ENCODE results near the gene RNASE7.
A peak's percentile ranks its signal among the peaks of the same experiment; 100 is the strongest.

DNA sequence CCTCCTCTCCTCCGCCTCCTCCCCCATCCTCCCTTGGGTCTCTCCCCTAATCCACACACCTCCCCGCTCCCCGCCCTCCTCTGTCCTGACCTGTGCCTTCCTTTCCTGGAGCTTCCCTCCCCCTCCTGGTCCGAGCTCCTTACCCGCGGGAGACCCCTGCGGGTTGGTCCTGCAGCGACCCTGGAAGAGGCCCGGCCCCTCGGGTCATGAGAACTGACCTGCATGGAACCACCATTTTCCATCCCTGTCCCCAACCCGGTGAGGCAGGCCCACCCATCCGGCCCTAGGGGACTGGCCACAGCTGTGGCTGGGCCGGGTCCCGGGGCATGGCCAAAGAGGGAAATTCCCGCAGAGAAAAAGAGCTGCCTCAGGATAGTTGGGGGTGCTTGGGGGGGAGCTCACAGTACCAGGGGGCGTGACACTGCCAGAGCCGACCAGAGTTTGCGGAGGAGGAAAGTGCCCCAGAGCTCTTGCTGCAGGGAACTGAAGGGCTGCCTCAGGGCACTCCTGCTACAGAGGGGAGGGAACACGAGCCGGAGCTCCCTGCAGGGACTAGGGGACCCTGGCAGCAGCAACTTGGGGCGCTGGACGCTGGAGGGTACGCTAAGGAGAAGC lies 28.6 kb downstream of the RNASE7 start:
- TF ChIP-seq, protein P1, sequence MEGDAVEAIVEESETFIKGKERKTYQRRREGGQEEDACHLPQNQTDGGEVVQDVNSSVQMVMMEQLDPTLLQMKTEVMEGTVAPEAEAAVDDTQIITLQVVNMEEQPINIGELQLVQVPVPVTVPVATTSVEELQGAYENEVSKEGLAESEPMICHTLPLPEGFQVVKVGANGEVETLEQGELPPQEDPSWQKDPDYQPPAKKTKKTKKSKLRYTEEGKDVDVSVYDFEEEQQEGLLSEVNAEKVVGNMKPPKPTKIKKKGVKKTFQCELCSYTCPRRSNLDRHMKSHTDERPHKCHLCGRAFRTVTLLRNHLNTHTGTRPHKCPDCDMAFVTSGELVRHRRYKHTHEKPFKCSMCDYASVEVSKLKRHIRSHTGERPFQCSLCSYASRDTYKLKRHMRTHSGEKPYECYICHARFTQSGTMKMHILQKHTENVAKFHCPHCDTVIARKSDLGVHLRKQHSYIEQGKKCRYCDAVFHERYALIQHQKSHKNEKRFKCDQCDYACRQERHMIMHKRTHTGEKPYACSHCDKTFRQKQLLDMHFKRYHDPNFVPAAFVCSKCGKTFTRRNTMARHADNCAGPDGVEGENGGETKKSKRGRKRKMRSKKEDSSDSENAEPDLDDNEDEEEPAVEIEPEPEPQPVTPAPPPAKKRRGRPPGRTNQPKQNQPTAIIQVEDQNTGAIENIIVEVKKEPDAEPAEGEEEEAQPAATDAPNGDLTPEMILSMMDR (IDR thresholded peaks at IDR 0.05; ENCODE audit: insufficient read depth, low read length, poor library complexity, severe bottlenecking): no peak
- 0 out of 2 replicates have a peak, but pooled peaks have one; percentile 60 for TF ChIP-seq EZH2phosphoT487 (conservative IDR thresholded peaks at IDR 0.05; ENCODE audit: low read length)
